ENCODE results near the gene TM7SF2.

DNA sequence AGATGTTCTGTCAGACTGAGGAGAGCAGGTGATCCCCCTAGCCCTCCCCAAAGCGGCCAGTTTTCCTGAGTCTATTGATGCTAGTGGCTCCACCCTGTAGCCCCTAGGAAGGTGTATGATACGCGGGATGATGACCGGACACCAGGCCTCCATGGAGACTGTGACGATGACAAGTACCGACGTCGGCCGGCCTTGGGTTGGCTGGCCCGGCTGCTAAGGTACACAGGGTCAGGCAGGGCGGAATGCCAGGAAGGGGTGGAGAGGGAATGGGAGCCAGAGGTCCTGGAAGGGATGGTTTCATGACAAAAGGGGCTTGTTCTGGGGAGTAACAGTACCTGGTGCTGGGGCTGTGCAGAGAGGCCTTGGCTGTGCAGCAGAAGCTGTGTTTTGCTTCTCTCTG, 24.5 kb upstream of the TM7SF2 start:
- TF ChIP-seq ZNF274 (IDR thresholded peaks at IDR 0.05; ENCODE audit: low read depth, low read length) (no peak), YY1 (IDR thresholded peaks at IDR 0.05; ENCODE audit: insufficient read depth, insufficient read length) (no peak), SUZ12 (IDR thresholded peaks at IDR 0.05; ENCODE audit: extremely low read depth, insufficient read depth, insufficient read length) (no peak)
